PC-9 (cell line): Measurements from ENCODE around the gene FGD4. TPM values are rescaled to one million over a fixed set of nuclear protein-coding genes. Genes with fewer than 3 reads are reported as not detected.

Experiments used
- BruUV-seq: library from RNA; stranded (reverse); fragments of 400-500 nt; replicated peaks from 2 replicates; lab custom pipeline; 2021; lab: Mats Ljungman, UMichigan
- CTCF ChIA-PET: fragments of 300-600 bp; sonication (Branson Sonifier 250); formaldehyde crosslinking; loops from one replicate; lab custom pipeline; 2022; ENCODE audit warnings: antibody characterized with exemption; lab: Charles Lee
- POLR2A ChIA-PET: fragments of 300-600 bp; sonication (Branson Sonifier 250); formaldehyde crosslinking; loops from one replicate; lab custom pipeline; 2022; ENCODE audit warnings: antibody characterized with exemption; ENCODE audit not compliant: unreplicated experiment; lab: Charles Lee
- DNase-seq, 2 experiments: peaks; one replicate each; pipeline versions ENCODE4 v3.0.0 to v3.0.0-alpha.2; 2015 to 2022; ENCODE audit warnings: mixed read lengths in 1 of 2
- H2AFZ ChIP-seq: fragments of 200-600 bp; sonication (generic); 2 replicates; pipeline ENCODE4 v1.8.1; 2017; ENCODE audit warnings: antibody characterized with exemption
- H3F3A ChIP-seq: fragments of 200-600 bp; sonication (generic); 2 replicates; pipeline ENCODE4 v1.8.1; 2017; ENCODE audit warnings: antibody characterized with exemption, mild to moderate bottlenecking, low read depth; ENCODE audit not compliant: insufficient read depth
- H3K27ac ChIP-seq: fragments of 200-600 bp; sonication (generic); 2 replicates; pipeline ENCODE4 v1.6.1; 2016; ENCODE audit warnings: mixed run types
- H3K27me3 ChIP-seq: fragments of 200-600 bp; sonication (generic); 2 replicates; pipeline ENCODE4 v1.6.1; 2016; ENCODE audit warnings: low read depth, mixed run types; ENCODE audit not compliant: insufficient read depth
- H3K36me3 ChIP-seq: fragments of 200-600 bp; sonication (generic); 2 replicates; pipeline ENCODE4 v1.6.1; 2016; ENCODE audit warnings: low read depth, mixed run types
- H3K4me1 ChIP-seq: fragments of 200-600 bp; sonication (generic); replicated peaks from 2 replicates; pipeline ENCODE4 v1.6.1; 2016; ENCODE audit warnings: mixed run types; ENCODE audit not compliant: insufficient read depth
- H3K4me2 ChIP-seq: fragments of 200-600 bp; sonication (generic); 2 replicates; pipeline ENCODE4 v1.6.1; 2017; ENCODE audit warnings: mixed run types
- H3K4me3 ChIP-seq: fragments of 200-600 bp; sonication (generic); 2 replicates; pipeline ENCODE4 v1.6.1; 2016; ENCODE audit warnings: mixed run types
- H3K79me2 ChIP-seq: fragments of 200-600 bp; sonication (generic); 2 replicates; pipeline ENCODE4 v1.6.1; 2017; ENCODE audit warnings: low read depth, mixed run types
- H3K9me2 ChIP-seq: fragments of 200-600 bp; sonication (generic); 2 replicates; pipeline ENCODE4 v1.8.1; 2017; ENCODE audit warnings: mild to moderate bottlenecking; ENCODE audit not compliant: insufficient read depth
- H3K9me3 ChIP-seq: fragments of 200-600 bp; sonication (generic); 2 replicates; pipeline ENCODE4 v1.8.1; 2016; ENCODE audit warnings: low read depth; ENCODE audit not compliant: insufficient read depth
- H4K20me1 ChIP-seq: fragments of 200-600 bp; sonication (generic); 2 replicates; pipeline ENCODE4 v1.8.1; 2017; ENCODE audit not compliant: insufficient read depth
- EZH2 ChIP-seq: fragments of 200-600 bp; sonication (generic); IDR thresholded peaks from 2 replicates; pipeline ENCODE4 v1.8.0; 2017; ENCODE audit warnings: antibody characterized with exemption, low read depth
- intact Hi-C: fragments of 100-400 bp; cut with micrococcal nuclease; formaldehyde crosslinking; loops from one replicate; pipeline ENCODE4 v1.10.0; 2022; ENCODE audit not compliant: unreplicated experiment
- total RNA-seq: library from RNA; stranded (reverse); gene quantifications from 2 replicates; pipeline ENCODE4 v1.2.3, GENCODE V29; 2021
- TF ChIP-seq, protein P1 (sequence below): fragments of 200-600 bp; sonication (generic); conservative IDR thresholded peaks from 2 replicates; pipeline ENCODE4 v1.6.1; 2017; ENCODE audit warnings: mixed run types, antibody characterized with exemption, mild to moderate bottlenecking, moderate library complexity

FGD4 gene
- total RNA-seq, 1 experiment from 2014 or later, result 28.3 TPM

DNA sequence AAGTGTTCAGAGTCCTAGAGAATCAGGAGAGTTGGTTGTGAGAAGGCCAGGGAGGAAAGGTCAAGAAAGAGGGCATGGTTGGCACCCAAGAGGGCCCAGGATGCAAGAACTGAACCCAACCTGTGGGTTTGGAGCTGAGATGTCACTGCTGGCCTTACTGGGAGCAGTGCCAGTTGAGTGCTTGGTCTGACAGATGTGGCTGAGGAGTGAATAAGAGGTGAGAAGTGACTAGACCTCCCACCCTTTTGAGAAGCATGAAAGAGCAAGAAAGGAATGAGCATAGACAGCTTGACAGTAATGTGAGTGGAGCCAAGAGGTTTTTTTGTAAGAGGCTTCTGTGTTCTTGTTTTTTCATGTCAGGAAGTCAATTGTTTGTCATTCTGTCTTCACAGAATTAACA is 95.3 kb downstream of the FGD4 start:
- H3K79me2 ChIP-seq, result no peaks in the 10 kb centered on the region
- ChIA-PET POLR2A (no interaction called here), CTCF (no interaction called here)
- H3K4me1 ChIP-seq, result no peaks in the 10 kb centered on the region
- no peak overlapping the region for H3K4me2 ChIP-seq
- BruUV-seq, result no TSS peak
- TF ChIP-seq, protein P1, sequence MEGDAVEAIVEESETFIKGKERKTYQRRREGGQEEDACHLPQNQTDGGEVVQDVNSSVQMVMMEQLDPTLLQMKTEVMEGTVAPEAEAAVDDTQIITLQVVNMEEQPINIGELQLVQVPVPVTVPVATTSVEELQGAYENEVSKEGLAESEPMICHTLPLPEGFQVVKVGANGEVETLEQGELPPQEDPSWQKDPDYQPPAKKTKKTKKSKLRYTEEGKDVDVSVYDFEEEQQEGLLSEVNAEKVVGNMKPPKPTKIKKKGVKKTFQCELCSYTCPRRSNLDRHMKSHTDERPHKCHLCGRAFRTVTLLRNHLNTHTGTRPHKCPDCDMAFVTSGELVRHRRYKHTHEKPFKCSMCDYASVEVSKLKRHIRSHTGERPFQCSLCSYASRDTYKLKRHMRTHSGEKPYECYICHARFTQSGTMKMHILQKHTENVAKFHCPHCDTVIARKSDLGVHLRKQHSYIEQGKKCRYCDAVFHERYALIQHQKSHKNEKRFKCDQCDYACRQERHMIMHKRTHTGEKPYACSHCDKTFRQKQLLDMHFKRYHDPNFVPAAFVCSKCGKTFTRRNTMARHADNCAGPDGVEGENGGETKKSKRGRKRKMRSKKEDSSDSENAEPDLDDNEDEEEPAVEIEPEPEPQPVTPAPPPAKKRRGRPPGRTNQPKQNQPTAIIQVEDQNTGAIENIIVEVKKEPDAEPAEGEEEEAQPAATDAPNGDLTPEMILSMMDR, result no peak
- no peak for TF ChIP-seq EZH2
- H3K9me2 ChIP-seq, result no peaks in the 10 kb centered on the region
- H3K27me3 ChIP-seq, result no peaks in the 10 kb centered on the region
- no peak for DNase-seq
- H3F3A ChIP-seq, result no peaks in the 10 kb centered on the region
- no peaks in the 10 kb centered on the region for H3K9me3 ChIP-seq
- intact Hi-C loops, result no loop called here
- H3K27ac ChIP-seq, result no peak overlapping the region
- no peak overlapping the region for H3K4me3 ChIP-seq
- H2AFZ ChIP-seq, result no peak overlapping the region
- H3K36me3 ChIP-seq, result no peaks in the 10 kb centered on the region
- no peaks in the 10 kb centered on the region for H4K20me1 ChIP-seq

DNA sequence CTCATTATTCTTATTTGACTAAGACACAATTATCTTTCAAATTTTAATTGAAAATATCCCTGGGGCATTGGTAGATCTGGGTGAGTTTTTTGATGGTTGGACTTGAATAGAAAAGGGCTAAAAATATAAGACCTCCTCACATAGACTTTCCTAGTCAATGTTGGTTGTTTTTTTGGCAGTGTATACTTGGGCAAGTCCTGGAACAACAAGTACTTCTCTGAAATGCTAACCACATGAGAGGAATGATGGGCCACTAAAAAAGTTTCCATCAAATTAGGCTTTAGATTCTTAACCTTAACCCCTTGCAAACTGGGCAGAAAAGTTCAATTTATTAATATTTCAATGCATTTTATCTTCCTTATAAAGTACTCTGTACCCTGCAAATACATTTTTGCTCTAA is 97.6 kb downstream of the FGD4 start:
- POLR2A ChIA-PET, result no interaction called here
- no peaks in the 10 kb centered on the region for H3K79me2 ChIP-seq
- no peaks in the 10 kb centered on the region for H3K27me3 ChIP-seq
- no peak overlapping the region for H2AFZ ChIP-seq
- no peak for DNase-seq
- H3F3A ChIP-seq, result no peaks in the 10 kb centered on the region
- no TSS peak for BruUV-seq
- no peaks in the 10 kb centered on the region for H3K4me1 ChIP-seq
- no peaks in the 10 kb centered on the region for H3K9me3 ChIP-seq
- no peaks in the 10 kb centered on the region for H3K36me3 ChIP-seq
- no peak overlapping the region for H3K4me2 ChIP-seq
- H3K9me2 ChIP-seq, result no peaks in the 10 kb centered on the region
- CTCF ChIA-PET, result no interaction called here
- no peak for TF ChIP-seq EZH2
- TF ChIP-seq, protein P1, result no peak
- H3K27ac ChIP-seq, result no peak overlapping the region
- no peak overlapping the region for H3K4me3 ChIP-seq
- H4K20me1 ChIP-seq, result no peaks in the 10 kb centered on the region
- intact Hi-C loops, result no loop called here

DNA sequence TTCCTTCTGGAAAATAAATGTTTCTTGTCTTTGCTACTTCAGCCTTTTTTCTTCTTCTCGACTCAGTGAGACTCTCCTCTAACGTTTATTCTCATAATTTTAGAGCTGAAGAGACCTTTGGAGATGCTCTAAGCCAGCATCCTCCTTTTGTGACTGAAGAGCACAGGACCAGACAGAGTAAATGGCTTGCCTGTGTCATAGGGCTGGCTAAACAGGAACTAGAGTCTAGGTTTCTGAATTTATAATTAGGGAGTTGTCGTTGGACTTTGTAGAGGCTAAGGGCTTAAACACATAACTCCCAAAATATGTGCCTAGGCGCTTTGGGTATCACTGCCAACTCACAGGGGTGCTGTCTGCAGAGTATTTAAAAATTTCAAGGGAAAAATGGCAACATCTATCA is 98.5 kb downstream of the FGD4 start:
- no peak for DNase-seq
- Histone ChIP-seq H4K20me1 (no peaks in the 10 kb centered on the region), H3K4me3 (no peak overlapping the region), H3F3A (no peaks in the 10 kb centered on the region), H3K27me3 (no peaks in the 10 kb centered on the region), H2AFZ (no peak overlapping the region), H3K4me2 (no peak overlapping the region), H3K9me3 (no peaks in the 10 kb centered on the region), H3K79me2 (no peaks in the 10 kb centered on the region), H3K36me3 (no peaks in the 10 kb centered on the region), H3K27ac (no peak overlapping the region), H3K4me1 (no peaks in the 10 kb centered on the region), H3K9me2 (no peaks in the 10 kb centered on the region)
- no peak for TF ChIP-seq EZH2
- TF ChIP-seq, protein P1, result no peak
- CTCF ChIA-PET, result no interaction called here
- POLR2A ChIA-PET, result interaction anchor here (0.7 kb wide), 2 partner anchors 15 to 1127 kb away, joined by 3 to 4 read pairs; no protein-coding TSS in a partner anchor
- intact Hi-C loops, result no loop called here
- BruUV-seq, result no TSS peak
